GM12878 (cell line): ENCODE results near the gene DCC. TPM values are rescaled to one million over a fixed set of nuclear protein-coding genes. Genes with fewer than 3 reads are reported as not detected.

Experiments used
- ATAC-seq: fragments of 200-7000 bp; cut with Tn5 transposase; 3 replicates; pipeline ENCODE4 v1.9.1; 2020; ENCODE audit warnings: mild to moderate bottlenecking, moderate library complexity
- BruUV-seq: library from RNA; stranded (reverse); fragments of 400-500 nt; replicated peaks from 2 replicates; lab custom pipeline; 2021; lab: Mats Ljungman, UMichigan
- CTCF ChIA-PET: fragments of 300-600 bp; sonication (Branson Sonifier 250); formaldehyde crosslinking; extraction: SDS; loops from one replicate; lab custom pipeline; 2021; ENCODE audit warnings: inconsistent platforms; lab: Yijun Ruan, JAX
- POLR2A ChIA-PET: fragments of 350-600 bp; formaldehyde crosslinking; extraction: SDS; loops from one replicate; lab custom pipeline; 2021; ENCODE audit warnings: inconsistent platforms; lab: Charles Lee
- RAD21 ChIA-PET: fragments of 300-600 bp; sonication (Branson Sonifier 250); formaldehyde crosslinking; loops from one replicate; lab custom pipeline; 2023; ENCODE audit warnings: antibody characterized with exemption; ENCODE audit not compliant: unreplicated experiment; lab: Charles Lee
- SMC1A ChIA-PET: fragments of 300-600 bp; sonication (Branson Sonifier 250); formaldehyde crosslinking; loops from one replicate; lab custom pipeline; 2023; ENCODE audit not compliant: unreplicated experiment, uncharacterized antibody; lab: Charles Lee
- DNase-seq: peaks from one replicate; pipeline ENCODE4 v3.0.0-alpha.2; 2011; ENCODE audit warnings: low read depth, low spot score
- FAIRE-seq: peaks from 3 replicates; lab custom pipeline; 2011; peaks lifted over from hg19 to GRCh38; lab: Jason Lieb, UNC
- H2AFZ ChIP-seq: 2 replicates; pipeline ENCODE4 v1.6.0; 2011; ENCODE audit warnings: low read depth, low read length, control low read depth; ENCODE audit not compliant: control insufficient read depth
- H3K27ac ChIP-seq: 2 replicates; pipeline ENCODE4 v1.5.1; 2011; ENCODE audit warnings: control low read depth; ENCODE audit not compliant: control insufficient read depth, insufficient read depth
- H3K27me3 ChIP-seq, 2 experiments: replicated peaks in 1 of 2; 2 replicates each; pipeline versions ENCODE4 v1.6.0 to v1.6.1; 2011; ENCODE audit warnings: low read length in 1 of 2; ENCODE audit not compliant: control insufficient read depth in 2 of 2, insufficient read depth in 2 of 2
- H3K36me3 ChIP-seq, 2 experiments: 2 replicates each; pipeline ENCODE4 v1.5.1; 2011; ENCODE audit warnings: low read length in 1 of 2; ENCODE audit not compliant: control insufficient read depth in 2 of 2, insufficient read depth in 2 of 2
- H3K4me1 ChIP-seq: 2 replicates; pipeline ENCODE4 v1.6.1; 2011; ENCODE audit warnings: mild to moderate bottlenecking, low read length, moderate library complexity, mixed read lengths; ENCODE audit not compliant: control insufficient read depth, insufficient read depth
- H3K4me2 ChIP-seq: 2 replicates; pipeline ENCODE4 v1.6.0; 2011; ENCODE audit warnings: control low read depth; ENCODE audit not compliant: control insufficient read depth, insufficient read depth
- H3K4me3 ChIP-seq: fragments of 200-600 bp; sonication (generic); 2 replicates; pipeline ENCODE4 v1.5.1; 2016
- H3K79me2 ChIP-seq: 2 replicates; pipeline ENCODE4 v1.6.0; 2011; ENCODE audit warnings: low read length; ENCODE audit not compliant: control insufficient read depth, insufficient read depth
- H3K9ac ChIP-seq: 2 replicates; pipeline ENCODE4 v1.8.0; 2011; ENCODE audit warnings: low read length, control low read depth, mixed read lengths; ENCODE audit not compliant: control insufficient read depth, insufficient read depth
- H3K9me3 ChIP-seq: replicated peaks from 3 replicates; pipeline ENCODE4 v1.5.1; 2011; ENCODE audit warnings: mild to moderate bottlenecking, low read length; ENCODE audit not compliant: control insufficient read depth, insufficient read depth
- H4K20me1 ChIP-seq: 2 replicates; pipeline ENCODE4 v1.6.0; 2011; ENCODE audit not compliant: control insufficient read depth, insufficient read depth
- LARP7 ChIP-seq: fragments of 450-650 bp; IDR thresholded peaks from 2 replicates; pipeline ENCODE4 v1.6.1; 2017; ENCODE audit warnings: mild to moderate bottlenecking
- TARDBP ChIP-seq: IDR thresholded peaks from 2 replicates; pipeline ENCODE4 v1.6.1; 2016; ENCODE audit warnings: borderline replicate concordance
- WGBS: methylation state at CpG from one replicate; pipeline ENCODE4 v1.1.6; 2016; ENCODE audit warnings: low lambda C conversion rate; ENCODE audit not compliant: insufficient replicate concordance, insufficient coverage; ENCODE audit errors: missing lambda C conversion rate; 5-methylcytosine and 5-hydroxymethylcytosine counted together
- in situ Hi-C: fragments of 300-500 bp; cut with MboI; formaldehyde crosslinking; loops from 9 replicates; pipeline ENCODE4 v1.14.3; 2018; ENCODE audit warnings: mixed read lengths
- intact Hi-C: fragments of 100-400 bp; cut with micrococcal nuclease; formaldehyde crosslinking; loops from one replicate; pipeline ENCODE4 v1.14.2; 2022; ENCODE audit not compliant: unreplicated experiment
- polyA plus RNA-seq, 11 experiments: library from polyadenylated mRNA; depleted of rRNA in 4 of 11; unstranded in 6 of 11; stranded (reverse) in 5 of 11; fragments of >200 nt; fragmentation: Nextera tagmentation in 4 of 11; fragmentation: Illumina TruSeq in 1 of 11; extraction: Ambion mirVana in 4 of 11; extraction: Trizol in 1 of 11; gene quantifications; 1 replicate in 1 of 11; 2 replicates in 10 of 11; pipeline versions ENCODE4 v1.2.1 to v1.2.3, GENCODE V29; 2011 to 2016; ENCODE audit warnings: inconsistent platforms in 2 of 11, missing spikeins in 2 of 11, low read depth in 1 of 11
- total RNA-seq, 4 experiments: library from RNA; depleted of rRNA in 3 of 4; stranded (reverse); fragments of >200 nt in 3 of 4; fragmentation: Illumina TruSeq in 1 of 4; extraction: Trizol in 1 of 4; gene quantifications; 2 replicates each; pipeline versions ENCODE4 v1.2.1 to v1.2.3, GENCODE V29; 2013 to 2021
- TF ChIP-seq, protein P1 (sequence below): fragments of 450-650 bp; formaldehyde crosslinking; IDR thresholded peaks from 2 replicates; pipeline ENCODE4 v1.4.0; 2022; ENCODE audit warnings: mild to moderate bottlenecking, moderate library complexity
- TF ChIP-seq, protein P2 (sequence below), 3 experiments: IDR thresholded peaks in 2 of 3; conservative IDR thresholded peaks in 1 of 3; 2 replicates each; pipeline ENCODE4 v1.5.1; 2011; ENCODE audit warnings: low read depth in 3 of 3, low read length in 3 of 3, mild to moderate bottlenecking in 3 of 3, control low read depth in 2 of 3, moderate library complexity in 2 of 3, inconsistent platforms in 1 of 3, mixed read lengths in 1 of 3; ENCODE audit not compliant: control insufficient read depth in 2 of 3, insufficient read depth in 1 of 3; ENCODE audit errors: extremely low read depth in 1 of 3
- TF ChIP-seq, protein P3 (sequence below): fragments of 450-650 bp; formaldehyde crosslinking; IDR thresholded peaks from 2 replicates; pipeline ENCODE4 v1.4.0; 2020; ENCODE audit warnings: mild to moderate bottlenecking, moderate library complexity

DCC gene
- total and polyA plus RNA-seq, 10 of the 15 experiments (the other 5 are each of a cell fraction or from before 2014, with no cell fraction given), result 0.01 TPM; not detected in 9

DNA sequence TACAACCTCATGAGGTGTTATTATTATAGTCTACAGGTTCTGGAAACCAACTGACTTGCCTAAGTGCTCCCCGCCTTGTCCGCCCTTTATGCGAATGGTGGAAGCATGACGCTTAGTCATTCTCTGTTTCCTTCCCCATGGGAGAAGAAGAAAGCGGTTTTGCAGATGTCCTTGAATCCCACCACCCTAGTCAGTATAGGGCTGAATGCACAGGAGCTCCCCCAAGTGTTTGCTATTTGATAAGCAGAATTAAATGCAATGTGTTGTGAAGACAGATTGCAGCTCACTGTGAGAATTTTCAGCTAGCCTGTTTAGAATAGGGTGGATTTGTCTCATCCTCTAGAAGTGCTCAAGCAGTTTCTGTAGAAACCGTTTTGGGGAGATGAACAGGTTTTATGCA, 652.0 kb downstream of the DCC start:
- ChIA-PET POLR2A (no interaction called here), SMC1A (no interaction called here), CTCF (interaction anchor here (0.8 to 1.2 kb wide), 2 partner anchors 20 to 1371 kb away, joined by 3 to 5 read pairs; no protein-coding TSS in a partner anchor), RAD21 (no interaction called here)
- BruUV-seq, result no TSS peak
- ATAC-seq (no peak), FAIRE-seq (no peak), DNase-seq (no peak)
- WGBS, result 65% methylated on average over 6 of the region's 6 CpGs
- H3K36me3 ChIP-seq, result no peaks in the 10 kb centered on the region
- in situ Hi-C loops (no loop called here), intact Hi-C loops (no loop called here)
- no peak overlapping the region for H3K4me3 ChIP-seq
- TF ChIP-seq LARP7 (no peak), TARDBP (no peak)
- TF ChIP-seq, protein P1, sequence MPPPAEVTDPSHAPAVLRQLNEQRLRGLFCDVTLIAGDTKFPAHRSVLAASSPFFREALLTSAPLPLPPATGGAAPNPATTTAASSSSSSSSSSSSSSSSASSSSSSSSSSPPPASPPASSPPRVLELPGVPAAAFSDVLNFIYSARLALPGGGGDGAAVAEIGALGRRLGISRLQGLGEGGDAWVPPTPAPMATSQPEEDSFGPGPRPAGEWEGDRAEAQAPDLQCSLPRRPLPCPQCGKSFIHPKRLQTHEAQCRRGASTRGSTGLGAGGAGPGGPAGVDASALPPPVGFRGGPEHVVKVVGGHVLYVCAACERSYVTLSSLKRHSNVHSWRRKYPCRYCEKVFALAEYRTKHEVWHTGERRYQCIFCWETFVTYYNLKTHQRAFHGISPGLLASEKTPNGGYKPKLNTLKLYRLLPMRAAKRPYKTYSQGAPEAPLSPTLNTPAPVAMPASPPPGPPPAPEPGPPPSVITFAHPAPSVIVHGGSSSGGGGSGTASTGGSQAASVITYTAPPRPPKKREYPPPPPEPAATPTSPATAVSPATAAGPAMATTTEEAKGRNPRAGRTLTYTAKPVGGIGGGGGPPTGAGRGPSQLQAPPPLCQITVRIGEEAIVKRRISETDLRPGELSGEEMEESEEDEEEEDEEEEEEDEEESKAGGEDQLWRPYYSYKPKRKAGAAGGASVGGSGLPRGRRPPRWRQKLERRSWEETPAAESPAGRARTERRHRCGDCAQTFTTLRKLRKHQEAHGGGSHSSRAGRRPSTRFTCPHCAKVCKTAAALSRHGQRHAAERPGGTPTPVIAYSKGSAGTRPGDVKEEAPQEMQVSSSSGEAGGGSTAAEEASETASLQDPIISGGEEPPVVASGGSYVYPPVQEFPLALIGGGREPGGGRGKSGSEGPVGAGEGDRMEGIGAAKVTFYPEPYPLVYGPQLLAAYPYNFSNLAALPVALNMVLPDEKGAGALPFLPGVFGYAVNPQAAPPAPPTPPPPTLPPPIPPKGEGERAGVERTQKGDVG (CRISPR knock-in tag), result no peak
- TF ChIP-seq, protein P2, sequence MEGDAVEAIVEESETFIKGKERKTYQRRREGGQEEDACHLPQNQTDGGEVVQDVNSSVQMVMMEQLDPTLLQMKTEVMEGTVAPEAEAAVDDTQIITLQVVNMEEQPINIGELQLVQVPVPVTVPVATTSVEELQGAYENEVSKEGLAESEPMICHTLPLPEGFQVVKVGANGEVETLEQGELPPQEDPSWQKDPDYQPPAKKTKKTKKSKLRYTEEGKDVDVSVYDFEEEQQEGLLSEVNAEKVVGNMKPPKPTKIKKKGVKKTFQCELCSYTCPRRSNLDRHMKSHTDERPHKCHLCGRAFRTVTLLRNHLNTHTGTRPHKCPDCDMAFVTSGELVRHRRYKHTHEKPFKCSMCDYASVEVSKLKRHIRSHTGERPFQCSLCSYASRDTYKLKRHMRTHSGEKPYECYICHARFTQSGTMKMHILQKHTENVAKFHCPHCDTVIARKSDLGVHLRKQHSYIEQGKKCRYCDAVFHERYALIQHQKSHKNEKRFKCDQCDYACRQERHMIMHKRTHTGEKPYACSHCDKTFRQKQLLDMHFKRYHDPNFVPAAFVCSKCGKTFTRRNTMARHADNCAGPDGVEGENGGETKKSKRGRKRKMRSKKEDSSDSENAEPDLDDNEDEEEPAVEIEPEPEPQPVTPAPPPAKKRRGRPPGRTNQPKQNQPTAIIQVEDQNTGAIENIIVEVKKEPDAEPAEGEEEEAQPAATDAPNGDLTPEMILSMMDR (IDR thresholded peaks at IDR 0.05 in 2 of 3, conservative IDR thresholded peaks at IDR 0.05 in 1 of 3; ENCODE audit: control insufficient read depth in 2 of 3, extremely low read depth in 1 of 3, insufficient read depth in 1 of 3, low read depth in 3 of 3, low read length in 3 of 3), result 0 out of 6 replicates have a peak, but pooled peaks of 2 of the 3 experiments have one; percentile 6 to 8
- TF ChIP-seq, protein P3, sequence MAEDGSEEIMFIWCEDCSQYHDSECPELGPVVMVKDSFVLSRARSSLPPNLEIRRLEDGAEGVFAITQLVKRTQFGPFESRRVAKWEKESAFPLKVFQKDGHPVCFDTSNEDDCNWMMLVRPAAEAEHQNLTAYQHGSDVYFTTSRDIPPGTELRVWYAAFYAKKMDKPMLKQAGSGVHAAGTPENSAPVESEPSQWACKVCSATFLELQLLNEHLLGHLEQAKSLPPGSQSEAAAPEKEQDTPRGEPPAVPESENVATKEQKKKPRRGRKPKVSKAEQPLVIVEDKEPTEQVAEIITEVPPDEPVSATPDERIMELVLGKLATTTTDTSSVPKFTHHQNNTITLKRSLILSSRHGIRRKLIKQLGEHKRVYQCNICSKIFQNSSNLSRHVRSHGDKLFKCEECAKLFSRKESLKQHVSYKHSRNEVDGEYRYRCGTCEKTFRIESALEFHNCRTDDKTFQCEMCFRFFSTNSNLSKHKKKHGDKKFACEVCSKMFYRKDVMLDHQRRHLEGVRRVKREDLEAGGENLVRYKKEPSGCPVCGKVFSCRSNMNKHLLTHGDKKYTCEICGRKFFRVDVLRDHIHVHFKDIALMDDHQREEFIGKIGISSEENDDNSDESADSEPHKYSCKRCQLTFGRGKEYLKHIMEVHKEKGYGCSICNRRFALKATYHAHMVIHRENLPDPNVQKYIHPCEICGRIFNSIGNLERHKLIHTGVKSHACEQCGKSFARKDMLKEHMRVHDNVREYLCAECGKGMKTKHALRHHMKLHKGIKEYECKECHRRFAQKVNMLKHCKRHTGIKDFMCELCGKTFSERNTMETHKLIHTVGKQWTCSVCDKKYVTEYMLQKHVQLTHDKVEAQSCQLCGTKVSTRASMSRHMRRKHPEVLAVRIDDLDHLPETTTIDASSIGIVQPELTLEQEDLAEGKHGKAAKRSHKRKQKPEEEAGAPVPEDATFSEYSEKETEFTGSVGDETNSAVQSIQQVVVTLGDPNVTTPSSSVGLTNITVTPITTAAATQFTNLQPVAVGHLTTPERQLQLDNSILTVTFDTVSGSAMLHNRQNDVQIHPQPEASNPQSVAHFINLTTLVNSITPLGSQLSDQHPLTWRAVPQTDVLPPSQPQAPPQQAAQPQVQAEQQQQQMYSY (CRISPR knock-in tag), result no peak
- H3K9me3 ChIP-seq, result no peaks in the 10 kb centered on the region
- no peaks in the 10 kb centered on the region for H4K20me1 ChIP-seq
- H3K9ac ChIP-seq, result no peak overlapping the region
- H3K27ac ChIP-seq, result no peak overlapping the region
- no peaks in the 10 kb centered on the region for H3K27me3 ChIP-seq
- H3K79me2 ChIP-seq, result no peaks in the 10 kb centered on the region
- no peaks in the 10 kb centered on the region for H3K4me1 ChIP-seq
- H3K4me2 ChIP-seq, result no peak overlapping the region
- no peak overlapping the region for H2AFZ ChIP-seq
